Mucosa of rectum (tissue), 2 donors: Measurements from ENCODE around the gene CDH5.

Experiments
- H3K27ac ChIP-seq, 2 donors: one replicate each; pipeline ENCODE4 v1.7.0; 2013; ENCODE audit warnings: inconsistent platforms in 2 of 2, low read depth in 2 of 2, low read length in 2 of 2
- H3K27me3 ChIP-seq, 2 donors: one replicate each; pipeline ENCODE4 v1.7.0; 2013; ENCODE audit warnings: low read length in 2 of 2; ENCODE audit not compliant: control insufficient read depth in 2 of 2, insufficient read depth in 2 of 2
- H3K36me3 ChIP-seq, 2 donors: one replicate each; pipeline ENCODE4 v1.7.0; 2013; ENCODE audit warnings: low read length in 2 of 2; ENCODE audit not compliant: control insufficient read depth in 2 of 2, insufficient read depth in 2 of 2
- H3K4me1 ChIP-seq, 2 donors: one replicate each; pipeline ENCODE4 v1.7.0; 2013; ENCODE audit warnings: low read length in 2 of 2, mild to moderate bottlenecking in 1 of 2; ENCODE audit not compliant: control insufficient read depth in 2 of 2, insufficient read depth in 2 of 2
- H3K4me3 ChIP-seq, 2 donors: one replicate each; pipeline ENCODE4 v1.7.0; 2013; ENCODE audit warnings: low read length in 2 of 2
- H3K9ac ChIP-seq, 2 donors: one replicate each; pipeline ENCODE4 v1.7.0; 2013; ENCODE audit warnings: low read length in 2 of 2, low read depth in 1 of 2, mild to moderate bottlenecking in 1 of 2
- H3K9me3 ChIP-seq, 2 donors: one replicate each; pipeline ENCODE4 v1.7.0; 2013; ENCODE audit warnings: low read length in 2 of 2; ENCODE audit not compliant: control insufficient read depth in 2 of 2
- donor health status: healthy.
- donor health status: Normal muscosa, but diverticular disease.

CDH5 gene

GRCh38 chr16:66332634-66333610 is 33.6 kb upstream of the CDH5 start:
- Histone ChIP-seq H3K4me3 (no peak overlapping the region), H3K4me1 (peaks cover under 1 to 2% of the 10 kb centered on the region in 2 donors), H3K9ac (no peak overlapping the region), H3K9me3 (no peaks in the 10 kb centered on the region), H3K27ac (no peak overlapping the region), H3K27me3 (no peaks in the 10 kb centered on the region), H3K36me3 (no peaks in the 10 kb centered on the region)

GRCh38 chr16:66334853-66335574 is 31.5 kb upstream of the CDH5 start:
- Histone ChIP-seq H3K27ac (no peak overlapping the region), H3K9me3 (no peaks in the 10 kb centered on the region), H3K4me1 (peaks cover 2 to 5% of the 10 kb centered on the region in 2 donors), H3K9ac (no peak overlapping the region), H3K4me3 (no peak overlapping the region), H3K36me3 (no peaks in the 10 kb centered on the region), H3K27me3 (no peaks in the 10 kb centered on the region)

GRCh38 chr16:66335704-66336329 is 30.7 kb upstream of the CDH5 start:
- no peaks in the 10 kb centered on the region for H3K27me3 ChIP-seq
- H3K9ac ChIP-seq, result no peak overlapping the region
- H3K4me3 ChIP-seq, result no peak overlapping the region
- H3K27ac ChIP-seq, result no peak overlapping the region
- no peaks in the 10 kb centered on the region for H3K9me3 ChIP-seq
- H3K4me1 ChIP-seq, result peaks cover 2 to 5% of the 10 kb centered on the region in 2 donors
- no peaks in the 10 kb centered on the region for H3K36me3 ChIP-seq

GRCh38 chr16:66337463-66338188 is 28.9 kb upstream of the CDH5 start:
- Histone ChIP-seq H3K4me1 (peaks cover 2 to 5% of the 10 kb centered on the region in 2 donors), H3K27ac (no peak overlapping the region), H3K4me3 (no peak overlapping the region), H3K36me3 (no peaks in the 10 kb centered on the region), H3K27me3 (no peaks in the 10 kb centered on the region), H3K9ac (no peak overlapping the region), H3K9me3 (no peaks in the 10 kb centered on the region)

GRCh38 chr16:66342294-66342900 is 24.1 kb upstream of the CDH5 start:
- Histone ChIP-seq H3K4me1 (peaks cover 2 to 5% of the 10 kb centered on the region in 2 donors), H3K9ac (no peak overlapping the region), H3K27me3 (peaks cover 0 to 5% of the 10 kb centered on the region in 2 donors), H3K9me3 (no peaks in the 10 kb centered on the region), H3K36me3 (no peaks in the 10 kb centered on the region), H3K27ac (no peak overlapping the region), H3K4me3 (no peak overlapping the region)

GRCh38 chr16:66344533-66345145 is 21.9 kb upstream of the CDH5 start:
- H3K4me1 ChIP-seq, result no peaks in the 10 kb centered on the region
- peaks cover 0 to 5% of the 10 kb centered on the region in 2 donors for H3K27me3 ChIP-seq
- H3K9me3 ChIP-seq, result no peaks in the 10 kb centered on the region
- H3K36me3 ChIP-seq, result no peaks in the 10 kb centered on the region
- H3K4me3 ChIP-seq, result no peak overlapping the region
- no peak overlapping the region for H3K27ac ChIP-seq
- peak overlapping the region in 1 of 2 donors; percentile 32 for H3K9ac ChIP-seq

- no peak overlapping the region for H3K9ac ChIP-seq
- peaks cover 0 to 5% of the 10 kb centered on the region in 2 donors for H3K27me3 ChIP-seq
- no peak overlapping the region for H3K27ac ChIP-seq
- H3K9me3 ChIP-seq, result no peaks in the 10 kb centered on the region
- no peaks in the 10 kb centered on the region for H3K4me1 ChIP-seq
- no peaks in the 10 kb centered on the region for H3K36me3 ChIP-seq
- no peak overlapping the region for H3K4me3 ChIP-seq
Observed at GRCh38 chr16:66346221-66346620, 20.3 kb upstream of the CDH5 start.

GRCh38 chr16:66352304-66352703 is 14.2 kb upstream of the CDH5 start:
- Histone ChIP-seq H3K4me1 (no peaks in the 10 kb centered on the region), H3K9me3 (no peaks in the 10 kb centered on the region), H3K27me3 (peaks cover 0 to 5% of the 10 kb centered on the region in 2 donors), H3K4me3 (no peak overlapping the region), H3K27ac (no peak overlapping the region), H3K36me3 (no peaks in the 10 kb centered on the region), H3K9ac (no peak overlapping the region)

GRCh38 chr16:66353055-66353454 is 13.4 kb upstream of the CDH5 start:
- no peak overlapping the region for H3K9ac ChIP-seq
- H3K9me3 ChIP-seq, result no peaks in the 10 kb centered on the region
- H3K4me3 ChIP-seq, result no peak overlapping the region
- no peaks in the 10 kb centered on the region for H3K36me3 ChIP-seq
- H3K27me3 ChIP-seq, result peaks cover 0 to 5% of the 10 kb centered on the region in 2 donors
- H3K4me1 ChIP-seq, result no peaks in the 10 kb centered on the region
- no peak overlapping the region for H3K27ac ChIP-seq
